CD4-positive, alpha-beta T cell treated with Interleukin-12 subunit alpha and Interleukin-12 subunit beta, for 1 hour (primary cell): ENCODE results near the gene PCDHB12.
"Not testable (repeated sequence)": the region's sequence is repeated elsewhere in the genome, so short reads cannot be mapped to it uniquely, and the experiment has no call there.

Source experiments
- DNase-seq: peaks from one replicate; pipeline ENCODE4 v3.0.0-alpha.2; 2020

Gene PCDHB12

GRCh38 chr5:141210849-141211248, 2.3 kb downstream of the PCDHB12 start:
- not testable (repeated sequence) for DNase-seq

- peak; percentile 12 for DNase-seq
These were observed 5.3 kb downstream of the PCDHB12 start, which contains the start of gene PCDHB13 for GRCh38 chr5:141213656-141214339. Gene PCDHB13, plus strand, starts transcription at chr5:141213919. Its CDS starts 205 bp downstream, at chr5:141214124.

GRCh38 chr5:141214583-141214982, 6.1 kb downstream of the PCDHB12 start:
- DNase-seq = not testable (repeated sequence)

GRCh38 chr5:141215504-141215903, 7.0 kb downstream of the PCDHB12 start:
- not testable (repeated sequence) for DNase-seq

- not testable (repeated sequence) for DNase-seq
These were observed 7.5 kb downstream of the PCDHB12 start for GRCh38 chr5:141216035-141216434.

- peak; percentile 2 for DNase-seq
These were observed 14.7 kb downstream of the PCDHB12 start, which contains the start of gene PCDHB14 for GRCh38 chr5:141223112-141223783. Gene PCDHB14, plus strand, starts transcription at chr5:141223343. Its CDS starts 163 bp downstream, at chr5:141223506.

GRCh38 chr5:141224844-141225243, 16.3 kb downstream of the PCDHB12 start:
- DNase-seq = not testable (repeated sequence)

- DNase-seq = not testable (repeated sequence)
These were observed 16.9 kb downstream of the PCDHB12 start for GRCh38 chr5:141225421-141225820.

GRCh38 chr5:141234109-141234667, 25.7 kb downstream of the PCDHB12 start:
- DNase-seq = no peak

- not testable (repeated sequence) for DNase-seq
These were observed 27.4 kb downstream of the PCDHB12 start for GRCh38 chr5:141235922-141236321.

- DNase-seq = no peak
These were observed 28.2 kb downstream of the PCDHB12 start for GRCh38 chr5:141236516-141237313.

- DNase-seq = no peak
These were observed 33.0 kb downstream of the PCDHB12 start for GRCh38 chr5:141241496-141241895.

- DNase-seq = no peak
These were observed 36.8 kb downstream of the PCDHB12 start, which contains the start of gene PCDHB15 for GRCh38 chr5:141245250-141245717. Gene PCDHB15, plus strand, starts transcription at chr5:141245395. Its CDS starts 184 bp downstream, at chr5:141245579.

- not testable (repeated sequence) for DNase-seq
These were observed 38.5 kb downstream of the PCDHB12 start for GRCh38 chr5:141246971-141247370.

- not testable (repeated sequence) for DNase-seq
These were observed 38.9 kb downstream of the PCDHB12 start for GRCh38 chr5:141247434-141247833.

- DNase-seq = no peak
These were observed 42.1 kb downstream of the PCDHB12 start for GRCh38 chr5:141250576-141250975.

- DNase-seq = no peak
These were observed 49.9 kb downstream of the PCDHB12 start for GRCh38 chr5:141258464-141258863.

GRCh38 chr5:141258948-141259347, 50.4 kb downstream of the PCDHB12 start:
- no peak for DNase-seq

- DNase-seq = no peak
These were observed 52.1 kb downstream of the PCDHB12 start for GRCh38 chr5:141260458-141261237.

- DNase-seq = no peak
These were observed 52.7 kb downstream of the PCDHB12 start for GRCh38 chr5:141261238-141261546.
